Fibroblast of skin of right biceps (primary cell): ENCODE measurements around the gene SESN3.
A peak's percentile ranks its signal among the peaks of the same experiment; 100 is the strongest.
"Not testable (repeated sequence)": the region's sequence is repeated elsewhere in the genome, so short reads cannot be mapped to it uniquely, and the experiment has no call there.

Experiments used
- DNase-seq: peaks from one replicate; pipeline ENCODE4 v3.0.0-alpha.2; 2013

The SESN3 gene, protein sequence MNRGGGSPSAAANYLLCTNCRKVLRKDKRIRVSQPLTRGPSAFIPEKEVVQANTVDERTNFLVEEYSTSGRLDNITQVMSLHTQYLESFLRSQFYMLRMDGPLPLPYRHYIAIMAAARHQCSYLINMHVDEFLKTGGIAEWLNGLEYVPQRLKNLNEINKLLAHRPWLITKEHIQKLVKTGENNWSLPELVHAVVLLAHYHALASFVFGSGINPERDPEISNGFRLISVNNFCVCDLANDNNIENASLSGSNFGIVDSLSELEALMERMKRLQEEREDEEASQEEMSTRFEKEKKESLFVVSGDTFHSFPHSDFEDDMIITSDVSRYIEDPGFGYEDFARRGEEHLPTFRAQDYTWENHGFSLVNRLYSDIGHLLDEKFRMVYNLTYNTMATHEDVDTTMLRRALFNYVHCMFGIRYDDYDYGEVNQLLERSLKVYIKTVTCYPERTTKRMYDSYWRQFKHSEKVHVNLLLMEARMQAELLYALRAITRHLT

DNA sequence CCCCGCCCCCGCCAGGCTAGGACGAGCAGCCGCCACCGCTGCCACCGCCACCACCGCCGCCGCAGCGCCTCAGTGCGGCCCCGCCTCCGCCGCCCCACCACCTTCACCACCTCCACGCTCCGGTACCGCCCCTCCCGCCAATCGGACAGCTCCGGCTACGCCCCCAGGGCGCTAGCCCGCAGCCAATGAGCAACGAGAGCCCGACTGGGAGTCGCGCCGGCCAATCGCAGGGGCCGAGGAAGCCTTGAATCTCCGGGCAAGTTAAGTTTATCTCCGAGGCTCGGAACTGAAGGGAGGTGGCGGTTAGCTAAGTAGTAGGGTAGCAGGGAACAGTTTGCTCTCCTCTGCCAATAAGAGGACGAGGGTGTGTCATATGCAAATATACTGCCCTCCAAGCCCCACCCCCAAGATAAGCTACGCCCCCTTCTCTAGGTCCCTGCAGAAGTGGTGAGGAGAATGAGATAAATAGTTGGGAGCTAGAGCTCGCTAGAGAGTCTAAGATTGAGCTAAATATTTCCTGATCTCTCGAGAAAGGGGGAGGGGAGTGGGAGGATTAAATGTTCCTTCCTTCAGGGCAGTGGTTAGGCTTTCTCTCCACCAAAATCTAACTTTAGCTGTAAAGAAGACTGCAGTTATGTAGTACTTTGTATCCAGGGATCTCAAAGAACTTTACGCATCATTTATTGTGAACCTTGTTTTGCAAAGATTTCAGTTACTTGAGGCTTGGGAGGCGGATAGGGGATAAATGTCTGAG lies at the start of gene SESN3:
SESN3 (minus strand) TSS at position 76 of the 754 bp plus-strand sequence. CDS start 342 bp downstream, outside the sequence.
- peak; percentile 100 for DNase-seq

DNA sequence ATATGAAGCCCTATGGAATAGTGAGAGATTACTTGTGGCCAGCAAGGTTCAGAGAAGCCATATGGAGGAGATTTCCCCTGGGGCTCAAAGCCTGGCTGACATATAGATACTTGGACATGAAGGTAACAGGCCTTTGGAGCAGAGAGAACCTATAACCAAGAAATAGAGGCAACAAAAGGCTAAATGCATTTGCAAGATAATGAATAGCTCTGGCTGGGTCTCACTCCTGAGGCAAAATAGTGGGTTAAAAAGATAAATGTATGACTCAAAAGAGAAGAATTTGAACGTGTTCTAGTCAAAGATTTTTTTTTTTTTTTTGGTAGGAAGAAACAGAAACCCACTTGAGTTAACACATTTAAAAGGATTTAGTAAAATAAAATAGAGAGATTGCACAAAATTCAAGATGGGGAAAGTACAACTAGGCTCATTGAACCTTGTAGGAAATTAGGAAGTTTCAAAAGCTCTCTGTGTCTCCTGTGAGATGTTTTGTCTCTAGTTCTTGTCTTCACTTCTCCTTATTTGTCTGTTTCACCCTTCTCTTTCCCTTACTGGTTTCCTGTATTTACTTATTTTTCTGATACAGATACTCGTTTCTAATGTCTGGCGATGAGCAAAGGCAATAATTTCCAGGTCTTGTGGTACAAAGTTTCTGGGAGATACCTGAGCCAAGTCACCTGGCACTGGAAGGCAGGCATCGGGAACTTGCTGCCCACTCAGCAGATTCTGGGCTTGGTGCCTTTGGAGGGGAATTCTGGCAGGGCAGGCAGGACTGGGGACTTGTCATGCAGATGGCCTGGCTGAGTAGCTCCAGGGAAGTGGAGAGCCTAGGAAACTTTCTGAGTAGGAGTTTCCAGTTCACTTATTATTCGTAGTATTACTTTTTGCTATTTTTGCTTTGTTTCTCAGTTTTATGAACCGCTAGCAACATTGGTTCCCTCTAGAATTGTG lies 49.2 kb upstream of the SESN3 start:
- peak; percentile 46 for DNase-seq

DNA sequence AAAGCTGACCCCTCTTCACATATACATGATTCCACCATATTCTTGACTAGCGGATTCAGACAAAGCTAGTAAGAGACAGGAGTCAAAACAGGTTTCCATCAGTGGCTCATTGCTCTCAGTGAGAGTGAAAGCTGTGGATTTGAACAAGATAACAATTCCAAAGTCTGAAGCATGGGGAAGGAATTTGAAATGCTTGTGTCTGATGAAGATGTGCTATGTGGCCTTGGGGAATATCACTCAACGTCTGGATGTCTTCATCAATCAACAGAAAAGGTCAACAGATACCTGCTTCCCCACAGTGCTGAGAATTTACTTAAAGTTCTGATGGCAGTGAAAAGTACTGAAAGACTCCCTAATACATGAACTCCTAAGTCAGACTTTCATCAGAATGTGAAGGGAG lies 46.9 kb upstream of the SESN3 start:
- DNase-seq, result peak; percentile 28

DNA sequence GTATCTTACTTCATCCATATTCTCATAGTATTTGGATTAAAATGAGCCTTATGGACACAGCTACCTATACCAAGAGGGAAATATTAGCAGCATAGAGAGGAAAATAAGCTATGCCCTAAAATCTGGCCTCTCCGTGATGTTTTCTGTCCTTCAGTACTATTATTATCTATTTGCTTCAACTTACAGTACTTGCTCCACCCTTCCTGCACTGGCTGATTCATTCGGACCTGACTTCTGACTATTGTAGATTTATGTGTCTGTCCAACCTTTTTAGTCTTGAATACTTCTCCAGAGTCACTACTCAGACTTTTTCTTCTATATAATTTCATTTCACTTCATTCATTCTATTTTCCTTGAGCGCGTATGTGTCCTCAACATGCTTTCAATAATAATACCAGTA lies 45.1 kb upstream of the SESN3 start:
- no peak for DNase-seq

DNA sequence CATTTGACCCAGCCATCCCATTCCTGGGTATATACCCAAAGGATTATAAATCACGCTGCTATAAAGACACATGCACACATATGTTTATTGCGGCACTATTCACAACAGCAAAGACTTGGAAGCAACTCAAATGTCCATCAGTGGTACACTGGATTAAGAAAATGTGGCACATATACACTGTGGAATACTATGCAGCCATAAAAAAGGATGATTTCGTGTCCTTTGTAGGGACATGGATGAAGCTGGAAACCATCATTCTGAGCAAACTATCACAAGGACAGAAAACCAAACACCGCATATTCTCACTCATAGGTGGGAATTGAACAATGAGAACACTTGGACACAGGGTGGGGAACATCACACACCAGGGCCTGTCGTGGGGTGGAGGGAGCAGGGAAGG lies 42.6 kb upstream of the SESN3 start:
- DNase-seq, result not testable (repeated sequence)

DNA sequence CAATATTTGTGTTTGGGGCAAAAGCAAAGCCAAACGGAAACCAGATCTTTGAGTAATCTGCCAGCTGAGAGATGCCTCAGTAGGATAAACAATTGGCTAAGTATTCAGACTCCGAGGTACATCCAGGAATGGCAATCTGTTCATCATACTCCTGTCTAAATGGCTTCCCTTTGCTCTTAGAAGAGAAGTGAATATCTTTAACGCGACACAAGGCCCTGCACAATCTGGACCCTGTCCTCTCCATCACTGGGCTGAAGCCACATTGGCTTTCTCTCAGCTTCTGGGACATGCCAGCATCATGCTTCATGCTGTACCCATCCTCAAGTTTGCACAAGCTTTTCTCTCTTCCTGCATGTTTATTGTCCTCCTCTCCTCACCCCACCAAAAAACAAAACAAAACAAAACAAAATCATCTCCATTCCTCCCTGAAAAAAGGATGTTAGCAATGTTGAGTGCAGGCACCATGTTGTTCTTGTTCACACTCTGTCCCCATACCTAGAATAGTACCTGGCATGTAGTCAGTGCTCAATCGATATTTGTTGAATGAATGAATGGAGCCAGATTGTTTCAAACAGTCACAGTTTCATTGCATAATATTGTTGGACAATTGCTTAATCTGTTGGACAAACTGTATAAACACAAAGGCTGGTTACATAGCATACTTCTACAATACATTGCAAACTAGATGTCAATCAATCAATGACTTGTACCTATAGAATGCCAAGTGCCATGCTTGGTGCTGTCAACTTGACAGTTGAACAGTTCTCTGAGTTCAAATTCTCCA lies 38.2 kb upstream of the SESN3 start:
- no peak for DNase-seq

DNA sequence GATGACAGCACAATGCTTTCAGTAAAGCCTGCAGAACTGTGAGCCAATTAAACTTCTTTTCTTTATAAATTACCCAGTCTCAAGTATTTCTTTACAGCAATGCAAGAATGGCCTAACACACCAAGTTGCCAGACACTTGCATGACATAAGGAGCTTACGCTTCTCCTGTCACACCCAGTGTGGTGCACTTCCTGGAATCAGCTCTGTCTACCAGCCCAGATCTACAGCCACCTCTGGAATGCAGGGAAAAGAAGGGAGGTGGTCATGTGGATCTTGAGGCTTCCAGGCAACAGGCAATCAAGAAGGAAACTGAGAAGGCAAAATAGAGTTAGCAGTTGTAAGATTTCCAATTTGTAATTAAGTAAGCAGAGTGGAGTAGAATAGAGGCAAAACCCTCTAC lies 37.4 kb upstream of the SESN3 start:
- no peak for DNase-seq

DNA sequence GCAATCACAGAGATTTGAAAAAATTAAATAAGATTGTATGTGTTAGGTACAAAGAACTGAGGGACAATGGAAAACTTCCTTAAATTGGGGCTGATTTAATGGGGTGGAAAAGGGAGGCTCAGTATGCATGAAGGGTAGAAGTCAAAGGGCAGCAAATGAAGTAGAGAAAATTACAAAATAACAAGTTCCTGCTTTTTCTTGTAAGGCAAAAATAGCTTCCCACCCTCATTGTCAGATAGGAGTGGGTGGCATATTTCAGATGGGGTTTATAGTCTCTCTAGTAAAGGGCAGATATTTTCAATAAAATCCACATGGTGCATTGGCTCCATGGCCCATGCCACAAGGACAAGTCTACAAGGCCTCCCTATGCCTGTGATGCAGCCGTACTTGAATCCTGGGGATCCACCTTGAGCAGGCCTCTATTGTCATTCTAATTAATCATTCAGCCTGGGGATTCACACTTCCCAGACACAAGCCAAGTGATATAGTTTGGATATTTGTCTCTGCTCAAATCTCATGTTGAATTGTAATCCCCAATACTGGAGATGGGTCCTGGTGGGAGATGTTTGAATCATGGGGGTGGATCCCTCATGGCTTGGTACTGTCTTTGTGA lies 36.7 kb upstream of the SESN3 start:
- no peak for DNase-seq

DNA sequence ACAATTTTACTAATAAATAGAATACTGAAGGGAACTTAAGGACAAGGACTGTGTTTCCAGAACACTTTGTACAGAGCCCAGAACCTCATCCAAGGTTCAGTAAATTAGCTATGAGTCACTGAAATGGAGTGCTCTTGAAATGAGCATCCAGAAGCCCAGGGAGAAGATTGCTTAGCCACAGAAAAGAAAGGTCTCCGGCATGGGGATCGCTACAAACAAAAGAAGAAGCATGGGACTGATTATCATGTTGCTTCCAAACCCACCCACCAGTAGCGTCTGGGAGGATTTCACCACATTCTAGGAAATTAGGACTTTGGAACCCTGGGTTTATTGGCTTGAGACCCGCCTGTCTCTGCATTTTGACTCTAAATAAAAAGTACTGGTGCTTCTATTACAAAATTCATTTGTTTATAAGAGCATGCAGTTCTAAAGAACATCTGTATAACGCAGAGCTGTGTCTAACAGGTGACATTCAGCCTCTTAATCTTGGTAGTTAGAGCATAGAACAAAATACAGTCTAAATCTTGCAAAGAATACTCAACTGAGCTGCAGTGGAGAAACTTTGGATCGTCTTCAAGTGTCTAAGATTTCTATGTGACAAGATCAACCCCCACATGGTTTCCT lies 35.9 kb upstream of the SESN3 start:
- DNase-seq, result no peak

DNA sequence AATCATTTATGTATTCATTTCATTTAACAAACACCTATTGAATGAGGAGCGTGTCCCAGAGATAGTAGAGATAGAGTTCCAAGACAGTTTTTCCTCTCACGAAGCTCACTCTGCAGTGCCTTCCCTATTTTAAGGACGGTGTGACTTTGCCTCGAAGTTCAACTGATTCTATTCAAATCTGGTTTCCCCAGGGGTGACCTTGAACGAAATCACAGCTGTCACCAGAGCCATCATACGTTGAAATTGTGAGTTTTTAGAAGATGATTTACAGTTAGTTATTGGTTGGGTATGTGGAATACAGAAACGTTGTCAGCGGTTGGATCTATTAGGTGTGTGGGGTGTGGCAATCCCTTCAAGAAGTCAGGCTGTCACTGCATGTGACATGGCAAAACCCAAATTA lies 33.9 kb upstream of the SESN3 start:
- DNase-seq, result no peak

DNA sequence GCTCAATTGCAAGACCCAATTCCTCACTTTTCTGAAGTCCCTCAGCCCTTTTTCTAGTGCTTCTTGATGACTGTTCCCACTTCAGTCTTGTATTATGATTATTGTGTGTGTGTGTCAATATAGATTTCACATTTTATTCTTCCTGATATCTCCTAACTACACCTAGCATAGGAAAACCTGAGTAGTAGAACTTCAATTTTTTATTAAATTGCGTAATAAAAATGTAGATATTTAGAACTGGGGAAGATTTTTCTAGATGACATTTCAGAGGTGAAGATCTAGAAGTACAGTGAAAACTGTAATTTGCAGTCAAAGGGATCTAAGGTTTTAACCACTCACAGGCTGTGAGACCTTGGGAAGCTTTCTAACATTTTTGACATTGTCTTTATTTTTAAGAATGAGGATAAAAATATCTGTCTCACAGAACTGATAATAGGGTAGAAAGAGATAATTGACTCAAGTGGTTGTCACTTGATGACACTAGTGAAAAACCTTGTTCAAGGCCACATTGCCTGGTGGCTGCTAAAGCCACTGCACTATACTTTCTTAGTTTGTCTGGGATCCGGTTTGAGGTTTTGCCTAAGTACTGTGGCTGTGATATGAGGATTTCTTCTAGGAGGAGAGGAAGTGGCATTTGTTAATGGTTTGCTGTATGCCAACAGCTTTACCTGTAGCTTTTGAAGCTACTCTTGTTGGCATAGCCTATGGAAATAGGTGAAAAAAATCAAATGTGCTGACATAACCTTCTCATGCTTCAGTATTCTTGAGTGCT lies 32.2 kb upstream of the SESN3 start:
- DNase-seq, result no peak

DNA sequence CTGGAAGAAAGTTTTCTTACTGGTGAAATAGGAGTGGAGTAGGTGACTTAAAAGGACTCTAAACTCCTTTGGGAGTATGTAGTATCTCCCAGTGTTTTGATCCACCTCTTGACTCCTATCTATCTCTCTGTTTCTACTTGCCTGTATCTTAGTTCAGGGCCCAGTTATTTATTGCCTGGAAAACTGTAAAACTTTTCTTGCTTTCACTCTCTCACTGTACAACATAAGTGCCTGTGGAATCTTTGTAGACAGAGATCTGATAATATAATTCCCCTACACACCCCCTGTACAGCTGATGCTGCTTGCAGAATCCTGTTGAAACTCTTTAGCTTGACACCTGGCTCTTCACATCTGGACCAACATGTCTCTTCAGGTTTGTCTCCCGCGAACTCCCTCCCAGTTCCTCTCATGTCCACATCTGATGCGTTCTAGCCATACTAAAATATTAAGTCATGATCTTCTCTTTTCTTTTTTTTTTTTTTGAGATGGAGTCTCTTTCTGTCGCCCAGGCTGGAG lies 26.5 kb upstream of the SESN3 start:
- DNase-seq, result no peak

DNA sequence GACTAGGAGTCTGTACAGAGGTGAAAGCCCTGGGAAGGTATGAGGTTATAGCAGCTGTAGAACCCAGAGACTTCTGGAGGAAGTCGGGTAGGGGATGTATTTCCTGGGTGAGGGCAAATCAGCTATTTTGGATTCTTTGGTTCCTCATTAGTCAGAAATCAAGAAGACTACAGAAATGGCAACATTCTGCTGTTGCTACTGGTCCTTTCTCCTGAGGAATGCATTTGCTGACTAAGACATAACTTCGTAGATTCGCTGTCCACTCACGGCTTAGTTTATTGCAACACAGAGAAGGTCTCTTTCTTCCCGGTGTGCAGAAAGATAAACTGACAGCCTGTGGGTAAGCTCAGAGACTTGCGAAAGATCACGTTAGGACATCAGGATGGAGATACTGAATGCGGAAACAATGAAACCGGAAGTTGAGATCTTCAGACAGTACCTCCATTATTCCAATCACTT lies 25.3 kb upstream of the SESN3 start:
- peak; percentile 27 for DNase-seq

DNA sequence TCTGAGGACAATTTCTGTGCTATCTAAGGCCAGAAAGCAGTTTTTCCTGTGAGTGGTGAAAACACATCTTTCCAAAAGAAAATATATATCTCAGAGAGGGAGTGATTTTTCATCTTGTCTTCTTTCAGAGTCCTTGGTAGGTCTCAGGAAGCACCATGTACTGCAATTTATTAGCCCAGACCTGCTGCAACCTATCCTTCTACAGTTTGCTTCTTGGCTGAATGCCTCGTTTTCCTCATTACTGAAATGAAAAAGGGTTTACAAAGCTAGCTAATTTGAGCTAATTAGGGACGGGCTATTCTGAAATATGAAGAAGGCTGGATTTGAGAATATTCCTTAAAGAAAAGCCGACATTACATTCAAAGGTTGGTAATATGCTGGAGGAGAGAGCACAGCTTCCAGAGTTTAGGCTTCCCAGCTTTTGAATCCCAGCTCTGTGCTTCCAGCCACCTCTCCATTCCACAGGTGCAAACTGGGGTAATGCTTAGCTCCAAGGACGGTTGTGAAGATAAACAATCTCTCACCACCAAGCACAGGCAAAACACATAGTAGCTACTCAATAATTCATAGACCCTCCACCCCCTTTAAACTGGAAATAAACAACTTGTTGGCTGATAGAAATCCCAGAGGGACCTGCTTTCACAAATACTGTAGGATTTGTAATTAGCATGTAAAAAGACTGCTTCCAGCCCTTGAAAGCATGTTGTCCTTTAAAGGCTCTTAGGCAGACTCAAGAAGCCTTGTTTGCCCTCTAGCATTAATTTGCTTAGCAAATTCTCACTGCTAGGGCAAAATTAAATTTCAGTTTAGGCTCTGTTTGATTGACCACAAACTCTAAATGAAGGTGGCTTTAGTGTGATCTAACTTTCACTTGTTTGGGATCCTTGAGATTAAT lies 24.5 kb upstream of the SESN3 start:
- no peak for DNase-seq

DNA sequence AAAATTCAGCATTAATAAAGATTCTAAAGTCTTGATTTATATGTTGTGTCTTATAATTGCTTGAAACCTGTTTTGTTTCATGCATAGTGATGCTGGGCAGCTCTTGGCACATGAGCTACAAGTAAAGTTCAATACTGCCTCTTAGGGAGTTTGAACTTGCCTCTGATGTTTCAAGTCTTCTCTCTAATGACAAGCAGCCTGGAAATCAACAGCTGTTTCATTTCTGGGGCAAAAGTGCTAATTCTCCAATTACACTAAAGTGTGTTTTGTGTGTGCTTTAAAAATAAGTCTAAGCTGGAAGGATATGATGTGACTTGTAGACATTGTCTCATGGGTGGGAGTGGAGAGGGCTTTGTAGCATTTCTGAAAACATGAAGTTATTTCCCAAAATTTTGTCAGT lies 23.7 kb upstream of the SESN3 start:
- DNase-seq, result no peak

DNA sequence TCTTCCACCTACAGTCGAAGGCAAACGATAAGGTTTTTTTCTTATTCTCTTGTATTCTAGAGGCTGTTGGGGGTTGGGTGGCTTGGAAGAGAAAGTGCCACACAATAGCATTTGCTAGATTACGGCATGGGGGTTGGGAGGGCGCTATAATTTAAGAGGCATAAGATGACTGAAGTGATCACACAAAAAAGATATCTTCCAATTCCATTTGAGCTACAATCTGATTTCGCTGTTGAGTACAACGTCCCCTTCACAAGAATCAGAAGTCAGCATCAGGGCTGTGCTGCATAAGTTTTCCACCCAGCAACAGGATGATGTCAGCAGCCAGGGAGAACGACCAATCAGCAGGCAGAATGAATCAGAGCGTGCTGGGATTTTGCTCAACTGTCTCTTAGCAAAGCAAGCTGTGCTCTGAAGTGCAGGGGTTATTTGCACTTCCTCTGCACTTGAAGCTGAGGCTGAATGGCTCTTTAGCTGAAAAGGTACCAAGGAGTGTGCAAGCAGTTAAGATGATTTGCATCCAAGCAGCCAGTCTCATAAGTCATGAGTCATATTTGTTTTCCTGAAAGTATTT lies 23.2 kb upstream of the SESN3 start:
- DNase-seq, result peak; percentile 88

DNA sequence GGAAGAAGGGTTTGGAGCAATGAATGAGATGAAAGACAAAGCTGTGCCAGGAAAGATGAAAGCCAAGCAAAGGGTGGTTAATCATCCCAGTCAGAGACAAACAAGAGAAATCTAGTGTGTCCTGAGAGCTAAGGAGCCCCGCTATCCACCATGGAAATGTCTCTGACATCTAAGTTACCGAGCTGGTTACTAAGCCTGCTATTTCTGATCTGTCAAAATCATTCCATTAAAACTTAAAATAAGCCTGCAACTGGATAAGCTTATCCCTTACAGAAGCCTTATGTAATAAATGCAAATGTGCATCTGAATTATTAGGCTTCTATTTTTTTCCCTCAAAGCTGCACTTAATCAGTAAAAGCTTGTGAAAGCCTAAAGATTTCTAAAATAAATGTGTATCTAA lies 22.1 kb upstream of the SESN3 start:
- DNase-seq, result no peak

DNA sequence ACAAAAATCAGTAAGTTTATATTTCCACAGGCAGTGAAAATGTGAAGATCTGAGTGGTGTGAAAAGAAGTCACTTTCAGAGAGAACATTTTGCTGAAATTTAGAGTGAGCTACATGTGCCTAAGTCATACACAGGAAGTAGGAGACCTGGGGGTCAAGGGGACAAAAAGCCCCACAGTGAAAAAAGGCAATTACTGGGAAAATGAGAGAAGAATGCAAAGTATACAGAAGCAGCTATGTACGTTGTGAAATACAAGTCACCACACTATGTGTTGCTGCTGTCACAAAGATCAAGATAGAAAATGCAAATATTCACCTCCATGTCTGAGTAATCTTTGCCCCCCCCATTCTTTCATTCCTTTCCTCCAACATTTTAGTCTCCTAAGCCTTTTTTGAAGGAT lies 21.6 kb upstream of the SESN3 start:
- DNase-seq, result peak; percentile 11

DNA sequence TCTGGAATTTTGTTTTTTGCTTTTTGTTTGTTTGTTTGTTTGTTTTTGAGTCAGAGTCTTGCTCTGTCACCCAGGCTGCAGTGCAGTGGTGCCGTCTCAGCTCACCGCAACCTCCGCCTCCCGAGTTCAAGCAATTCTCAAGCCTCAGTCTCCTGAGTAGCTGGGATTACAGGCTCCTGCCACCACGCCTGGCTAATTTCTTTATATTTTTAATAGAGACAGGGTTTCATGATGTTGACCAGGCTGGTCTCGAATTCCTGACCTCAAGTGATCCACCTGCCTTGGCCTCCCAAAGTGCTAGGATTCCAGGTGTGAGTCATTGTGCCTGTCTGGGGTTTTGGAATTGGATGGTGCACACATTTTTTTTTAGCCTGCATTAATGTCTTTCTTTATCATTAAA lies 20.9 kb upstream of the SESN3 start:
- not testable (repeated sequence) for DNase-seq
